ENCODE measurements around the gene SLC35A4. TPM values are rescaled to one million over a fixed set of nuclear protein-coding genes. Genes with fewer than 3 reads are reported as not detected.

Gene SLC35A4
- total and polyA plus RNA-seq, 9 donors: 10.1 to 71.8 (median 62.3) TPM

Other genes with a start within 250 kb of the SLC35A4 start
- 11.0 TPM for gene HBEGF, start 218.2 kb upstream of the SLC35A4 start, total RNA-seq
- gene HBEGF, start 218.2 kb upstream of the SLC35A4 start, polyA plus RNA-seq (ENCODE audit: insufficient read depth in 1 of 8, insufficient read length in 8 of 8, low replicate concordance in 1 of 8): 10 to 100 TPM; 10.0 to 27.0 (median 16.0) TPM
- gene SLC4A9, start 204.6 kb upstream of the SLC35A4 start, total RNA-seq: 0.04 TPM
- gene SLC4A9, start 204.6 kb upstream of the SLC35A4 start, polyA plus RNA-seq (ENCODE audit: insufficient read depth in 1 of 8, insufficient read length in 8 of 8, low replicate concordance in 1 of 8): under 1 TPM in 3 of 8 donors, not detected in 5; 0.04 to 0.13 (median 0.07) TPM
- gene ANKHD1, start 163.0 kb upstream of the SLC35A4 start, total RNA-seq: 49.8 TPM
- gene ANKHD1, start 163.0 kb upstream of the SLC35A4 start, polyA plus RNA-seq (ENCODE audit: insufficient read depth in 1 of 8, insufficient read length in 8 of 8, low replicate concordance in 1 of 8): 10 to 100 TPM; 56.1 to 73.2 (median 59.6) TPM
- 2.6 TPM for gene EIF4EBP3, start 17.2 kb upstream of the SLC35A4 start, total RNA-seq
- 10 to 100 TPM in 1 of 8 donors, 1 to 10 TPM in 7; 4.6 to 13.7 (median 6.4) TPM for gene EIF4EBP3, start 17.2 kb upstream of the SLC35A4 start, polyA plus RNA-seq (ENCODE audit: insufficient read depth in 1 of 8, insufficient read length in 8 of 8, low replicate concordance in 1 of 8)
- gene SRA1, start 7.4 kb upstream of the SLC35A4 start, total RNA-seq: 21.1 TPM
- gene SRA1, start 7.4 kb upstream of the SLC35A4 start, polyA plus RNA-seq (ENCODE audit: insufficient read depth in 1 of 8, insufficient read length in 8 of 8, low replicate concordance in 1 of 8): 10 to 100 TPM; 20.6 to 28.9 (median 21.4) TPM
- gene APBB3, start 230 bp upstream of the SLC35A4 start, total RNA-seq: 13.7 TPM
- 10 to 100 TPM; 15.5 to 35.0 (median 24.9) TPM for gene APBB3, start 230 bp upstream of the SLC35A4 start, polyA plus RNA-seq (ENCODE audit: insufficient read depth in 1 of 8, insufficient read length in 8 of 8, low replicate concordance in 1 of 8)
- 32.1 TPM for gene CD14, start 68.3 kb downstream of the SLC35A4 start, total RNA-seq
- 10 to 100 TPM; 21.0 to 32.8 (median 28.4) TPM for gene CD14, start 68.3 kb downstream of the SLC35A4 start, polyA plus RNA-seq (ENCODE audit: insufficient read depth in 1 of 8, insufficient read length in 8 of 8, low replicate concordance in 1 of 8)
- gene TMCO6, start 74.6 kb downstream of the SLC35A4 start, total RNA-seq: 5.6 TPM
- gene TMCO6, start 74.6 kb downstream of the SLC35A4 start, polyA plus RNA-seq (ENCODE audit: insufficient read depth in 1 of 8, insufficient read length in 8 of 8, low replicate concordance in 1 of 8): 10 to 100 TPM in 2 of 8 donors, 1 to 10 TPM in 6; 7.0 to 11.8 (median 8.7) TPM
- 66.3 TPM for gene NDUFA2, start 82.8 kb downstream of the SLC35A4 start, total RNA-seq
- 10 to 100 TPM; 57.9 to 76.0 (median 67.2) TPM for gene NDUFA2, start 82.8 kb downstream of the SLC35A4 start, polyA plus RNA-seq (ENCODE audit: insufficient read depth in 1 of 8, insufficient read length in 8 of 8, low replicate concordance in 1 of 8)
- 63.6 TPM for gene IK, start 83.0 kb downstream of the SLC35A4 start, total RNA-seq
- 100 to 1,000 TPM in 5 of 8 donors, 10 to 100 TPM in 3; 85.1 to 124 (median 109) TPM for gene IK, start 83.0 kb downstream of the SLC35A4 start, polyA plus RNA-seq (ENCODE audit: insufficient read depth in 1 of 8, insufficient read length in 8 of 8, low replicate concordance in 1 of 8)
- gene WDR55, start 100.1 kb downstream of the SLC35A4 start, total RNA-seq: 9.9 TPM
- gene WDR55, start 100.1 kb downstream of the SLC35A4 start, polyA plus RNA-seq (ENCODE audit: insufficient read depth in 1 of 8, insufficient read length in 8 of 8, low replicate concordance in 1 of 8): 10 to 100 TPM; 11.5 to 16.0 (median 13.9) TPM
- gene DND1, start 108.7 kb downstream of the SLC35A4 start, total RNA-seq: 0.31 TPM
- under 1 TPM in 4 of 8 donors, not detected in 4; 0.12 to 0.32 (median 0.22) TPM for gene DND1, start 108.7 kb downstream of the SLC35A4 start, polyA plus RNA-seq (ENCODE audit: insufficient read depth in 1 of 8, insufficient read length in 8 of 8, low replicate concordance in 1 of 8)
- 41.4 TPM for gene HARS1, start 126.5 kb downstream of the SLC35A4 start, total RNA-seq
- gene HARS1, start 126.5 kb downstream of the SLC35A4 start, polyA plus RNA-seq (ENCODE audit: insufficient read depth in 1 of 8, insufficient read length in 8 of 8, low replicate concordance in 1 of 8): 10 to 100 TPM; 47.0 to 54.0 (median 51.0) TPM
- gene HARS2, start 126.6 kb downstream of the SLC35A4 start, total RNA-seq: 23.5 TPM
- 10 to 100 TPM; 21.8 to 29.5 (median 25.3) TPM for gene HARS2, start 126.6 kb downstream of the SLC35A4 start, polyA plus RNA-seq (ENCODE audit: insufficient read depth in 1 of 8, insufficient read length in 8 of 8, low replicate concordance in 1 of 8)
- 68.5 TPM for gene ZMAT2, start 135.6 kb downstream of the SLC35A4 start, total RNA-seq
- gene ZMAT2, start 135.6 kb downstream of the SLC35A4 start, polyA plus RNA-seq (ENCODE audit: insufficient read depth in 1 of 8, insufficient read length in 8 of 8, low replicate concordance in 1 of 8): 100 to 1,000 TPM in 1 of 8 donors, 10 to 100 TPM in 7; 78.9 to 104 (median 90.5) TPM
- gene PCDHA1, start 221.3 kb downstream of the SLC35A4 start, total RNA-seq: 0.04 TPM
- under 1 TPM in 4 of 8 donors, not detected in 4; 0.04 to 0.09 (median 0.06) TPM for gene PCDHA1, start 221.3 kb downstream of the SLC35A4 start, polyA plus RNA-seq (ENCODE audit: insufficient read depth in 1 of 8, insufficient read length in 8 of 8, low replicate concordance in 1 of 8)
- gene PCDHA2, start 230.0 kb downstream of the SLC35A4 start, total RNA-seq: 0.04 TPM
- gene PCDHA2, start 230.0 kb downstream of the SLC35A4 start, polyA plus RNA-seq (ENCODE audit: insufficient read depth in 1 of 8, insufficient read length in 8 of 8, low replicate concordance in 1 of 8): under 1 TPM in 5 of 8 donors, not detected in 3; 0.03 to 0.13 (median 0.05) TPM
- gene PCDHA3, start 236.2 kb downstream of the SLC35A4 start, total RNA-seq: 0.18 TPM
- under 1 TPM; 0.05 to 0.23 (median 0.17) TPM for gene PCDHA3, start 236.2 kb downstream of the SLC35A4 start, polyA plus RNA-seq (ENCODE audit: insufficient read depth in 1 of 8, insufficient read length in 8 of 8, low replicate concordance in 1 of 8)
- 0.22 TPM for gene PCDHA4, start 242.2 kb downstream of the SLC35A4 start, total RNA-seq
- under 1 TPM; 0.07 to 0.23 (median 0.12) TPM for gene PCDHA4, start 242.2 kb downstream of the SLC35A4 start, polyA plus RNA-seq (ENCODE audit: insufficient read depth in 1 of 8, insufficient read length in 8 of 8, low replicate concordance in 1 of 8)